GM21528 (cell line): ENCODE results near the gene DLGAP3.
"Not testable (repeated sequence)": the region's sequence is repeated elsewhere in the genome, so short reads cannot be mapped to it uniquely, and the experiment has no call there.

ENCODE experiments used
- ATAC-seq: cut with Tn5 transposase; IDR thresholded peaks from one replicate; pipeline ENCODE4 v1.9.1; 2021; ENCODE audit warnings: mild to moderate bottlenecking, moderate library complexity; ENCODE audit not compliant: unreplicated experiment, low FRiP score

DLGAP3 gene

GRCh38 chr1:34929497-34929852 lies at the start of gene DLGAP3:
Gene DLGAP3 (minus strand): TSS chr1:34929650. CDS start chr1:34905383, 24,267 bp downstream.
- no peak for ATAC-seq

- no peak for ATAC-seq
Observed at GRCh38 chr1:34978921-34979320, 49.5 kb upstream of the DLGAP3 start.

- no peak for ATAC-seq
Observed at GRCh38 chr1:34977858-34978257, 48.4 kb upstream of the DLGAP3 start.

- ATAC-seq: no peak
Observed at GRCh38 chr1:34977210-34977471, 47.7 kb upstream of the DLGAP3 start.

- no peak for ATAC-seq
Observed at GRCh38 chr1:34976384-34977209, 47.1 kb upstream of the DLGAP3 start.

GRCh38 chr1:34975771-34976170 lies 46.3 kb upstream of the DLGAP3 start:
- no peak for ATAC-seq

- no peak for ATAC-seq
Observed at GRCh38 chr1:34975338-34975737, 45.9 kb upstream of the DLGAP3 start.

- ATAC-seq: no peak
Observed at GRCh38 chr1:34974626-34975025, 45.2 kb upstream of the DLGAP3 start.

- no peak for ATAC-seq
Observed at GRCh38 chr1:34973326-34973725, 43.9 kb upstream of the DLGAP3 start.

- no peak for ATAC-seq
Observed at GRCh38 chr1:34970829-34971228, 41.4 kb upstream of the DLGAP3 start.

GRCh38 chr1:34970220-34970735 lies 40.8 kb upstream of the DLGAP3 start:
- no peak for ATAC-seq

- not testable (repeated sequence) for ATAC-seq
Observed at GRCh38 chr1:34968297-34968696, 38.8 kb upstream of the DLGAP3 start.

GRCh38 chr1:34967672-34968071 lies 38.2 kb upstream of the DLGAP3 start:
- not testable (repeated sequence) for ATAC-seq

GRCh38 chr1:34965597-34965996 lies 36.1 kb upstream of the DLGAP3 start:
- ATAC-seq: no peak

GRCh38 chr1:34950428-34950827 lies 21.0 kb upstream of the DLGAP3 start:
- no peak for ATAC-seq

GRCh38 chr1:34948739-34949138 lies 19.3 kb upstream of the DLGAP3 start:
- ATAC-seq: not testable (repeated sequence)

GRCh38 chr1:34947641-34948314 lies 18.3 kb upstream of the DLGAP3 start:
- not testable (repeated sequence) for ATAC-seq

- no peak for ATAC-seq
Observed at GRCh38 chr1:34946211-34946610, 16.8 kb upstream of the DLGAP3 start.

- not testable (repeated sequence) for ATAC-seq
Observed at GRCh38 chr1:34941798-34942197, 12.3 kb upstream of the DLGAP3 start.

- no peak for ATAC-seq
Observed at GRCh38 chr1:34930702-34931071, 1.2 kb upstream of the DLGAP3 start.

- ATAC-seq: no peak
Observed at GRCh38 chr1:34929853-34930701, 627 bp upstream of the DLGAP3 start.
